D341Med (cell line): ENCODE data around the gene CCDC201.
A peak's percentile ranks its signal among the peaks of the same experiment; 100 is the strongest.
"Not testable (repeated sequence)": the region's sequence is repeated elsewhere in the genome, so short reads cannot be mapped to it uniquely, and the experiment has no call there.

ENCODE experiments used
- DNase-seq: peaks from one replicate; pipeline ENCODE4 v3.0.0; 2012; ENCODE audit warnings: low spot score

The CCDC201 gene

GRCh38 chr7:45817016-45817415 lies 55.9 kb downstream of the CCDC201 start:
- DNase-seq: not testable (repeated sequence)

DNA sequence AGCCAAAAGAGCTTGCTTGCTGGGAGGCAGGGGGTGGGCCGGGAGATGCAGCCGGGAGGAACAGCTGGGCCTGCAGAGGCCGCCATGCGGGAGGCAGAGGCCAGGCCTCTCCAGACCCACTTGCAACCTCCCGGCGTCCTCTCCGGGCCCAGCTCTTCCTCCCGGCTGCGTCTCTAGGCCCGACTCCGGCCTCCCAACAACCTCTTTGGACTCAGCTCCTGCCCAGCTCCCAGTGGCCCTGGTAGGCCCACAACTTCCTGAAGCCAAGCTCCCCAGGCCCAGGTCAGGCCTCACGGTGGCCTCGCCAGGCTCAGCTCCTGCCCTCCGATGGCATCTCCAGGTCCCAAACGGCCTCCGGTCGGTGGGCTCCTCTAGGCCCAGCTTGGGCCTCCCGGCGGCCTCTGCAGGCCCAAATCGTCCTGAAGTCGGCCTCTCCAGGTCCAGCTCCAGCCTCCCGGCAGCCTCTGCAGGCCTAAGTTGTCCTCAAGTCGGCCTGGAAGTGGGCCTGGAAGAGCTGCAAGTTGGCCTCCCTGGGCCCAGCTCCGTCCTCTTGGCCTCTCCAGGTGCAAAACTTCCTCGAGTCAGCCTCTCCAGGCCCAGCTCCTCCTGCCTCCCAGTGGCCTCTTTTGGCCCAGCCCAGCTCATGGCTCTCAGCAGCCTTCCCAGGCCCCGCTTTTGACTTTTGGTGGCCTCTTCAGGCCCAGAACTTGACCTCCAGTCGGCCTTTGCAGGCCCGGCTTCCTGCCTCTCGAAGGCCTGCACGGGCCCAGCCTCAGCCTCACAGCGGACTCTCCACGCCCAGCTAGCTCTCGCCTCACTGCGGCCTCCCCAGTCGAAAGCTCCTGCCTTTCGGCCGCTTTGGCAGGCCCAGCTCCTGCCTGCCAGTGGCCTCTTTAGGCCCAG lies 58.4 kb downstream of the CCDC201 start:
- not testable (repeated sequence) for DNase-seq

- not testable (repeated sequence) for DNase-seq
Measured at GRCh38 chr7:45813771-45814170, 59.1 kb downstream of the CCDC201 start.

DNA sequence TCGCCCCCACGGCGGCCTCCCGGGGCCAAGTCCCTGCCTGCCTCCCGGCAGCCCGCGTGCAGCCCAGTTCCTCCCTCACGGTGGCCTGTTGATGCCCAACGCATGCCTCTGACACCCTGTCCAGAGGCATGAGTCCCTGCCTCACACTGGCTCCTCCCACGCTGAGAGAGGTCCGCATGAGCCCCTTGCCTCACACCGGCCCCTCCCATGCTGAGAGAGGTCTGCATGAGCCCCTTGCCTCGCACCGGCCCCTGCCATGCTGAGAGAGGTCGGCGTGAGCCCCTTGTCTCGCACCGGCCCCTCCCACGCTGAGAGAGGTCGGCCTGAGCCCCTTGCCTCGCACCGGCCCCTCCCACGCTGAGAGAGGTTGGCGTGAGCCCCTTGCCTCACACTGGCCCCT lies 59.9 kb downstream of the CCDC201 start:
- DNase-seq: peak; percentile 0

DNA sequence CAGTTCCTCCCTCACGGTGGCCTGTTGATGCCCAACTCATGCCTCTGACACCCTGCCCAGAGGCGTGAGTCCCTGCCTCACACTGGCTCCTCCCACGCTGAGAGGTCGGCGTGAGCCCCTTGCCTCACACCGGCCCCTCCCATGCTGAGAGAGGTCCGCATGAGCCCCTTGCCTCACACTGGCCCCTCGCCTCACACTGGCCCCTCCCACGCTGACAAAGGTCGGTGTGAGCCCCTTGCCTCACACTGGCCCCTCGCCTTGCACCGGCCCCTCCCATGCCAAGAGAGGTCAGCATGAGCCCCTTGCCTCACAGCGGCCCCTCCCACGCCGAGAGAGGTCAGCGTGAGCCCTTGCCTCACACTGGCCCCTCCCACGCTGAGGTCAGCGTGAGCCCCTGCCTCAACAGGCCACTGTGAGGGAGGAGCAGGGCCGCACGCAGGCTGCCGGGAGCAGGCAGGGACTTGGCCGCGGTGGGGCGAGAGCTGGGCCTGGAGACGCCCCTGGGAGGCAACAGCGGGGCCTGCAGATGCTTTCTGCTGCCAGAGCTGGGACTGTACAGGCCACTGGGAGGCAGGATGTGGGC lies 61.1 kb downstream of the CCDC201 start:
- DNase-seq: not testable (repeated sequence)

DNA sequence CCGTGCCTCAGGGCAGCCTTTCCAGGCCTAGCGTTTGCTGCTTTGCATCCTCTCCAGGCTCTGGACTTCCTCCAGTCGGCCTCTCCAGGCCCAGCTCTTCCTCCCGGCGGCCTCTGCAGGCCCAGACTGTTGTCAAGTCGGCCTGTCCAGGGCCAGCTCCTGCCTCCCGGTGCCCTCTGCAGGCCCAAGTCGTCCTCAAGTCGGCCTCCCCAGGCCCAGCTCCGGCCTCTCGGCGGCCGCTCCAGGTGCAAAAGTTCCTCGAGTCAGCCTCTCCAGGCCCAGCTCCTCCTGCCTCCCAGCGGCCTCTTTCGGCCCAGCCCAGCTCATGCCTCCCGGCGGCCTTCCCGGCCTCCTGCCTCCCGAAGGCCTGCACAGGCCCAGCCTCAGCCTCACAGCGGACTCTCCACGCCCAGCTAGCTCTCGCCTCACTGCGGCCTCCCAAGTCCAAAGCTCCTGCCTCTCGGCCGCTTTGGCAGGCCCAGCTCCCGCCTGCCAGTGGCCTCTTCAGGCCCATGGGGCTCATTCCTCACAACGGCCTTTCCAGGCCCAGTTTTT lies 62.4 kb downstream of the CCDC201 start:
- not testable (repeated sequence) for DNase-seq
